Upper lobe of left lung (tissue), 6 donors: ENCODE measurements around the gene ZNF483. TPM values are rescaled to one million over a fixed set of nuclear protein-coding genes. Genes with fewer than 3 reads are reported as not detected.

Experiments
- ATAC-seq, 2 donors: fragments of 200-7000 bp; cut with Tn5 transposase; one replicate each; pipeline ENCODE4 v1.9.1; 2022; ENCODE audit warnings: mild to moderate bottlenecking in 2 of 2, moderate library complexity in 2 of 2; ENCODE audit not compliant: low FRiP score in 2 of 2
- DNase-seq, 2 donors: peaks; one replicate each; pipeline ENCODE4 v3.0.0-alpha.2; 2019 to 2020
- H3K27ac ChIP-seq, 4 donors: fragments of 200-600 bp; sonication (generic); one replicate each; pipeline ENCODE4 v1.5.1; 2016 to 2019
- H3K27me3 ChIP-seq, 4 donors: fragments of 200-600 bp; sonication (generic); one replicate each; pipeline ENCODE4 v1.5.1; 2017 to 2019
- H3K36me3 ChIP-seq, 4 donors: fragments of 200-600 bp; sonication (generic); one replicate each; pipeline ENCODE4 v1.5.1; 2016 to 2019
- H3K4me1 ChIP-seq, 4 donors: fragments of 200-600 bp; sonication (generic); one replicate each; pipeline ENCODE4 v1.5.1; 2018 to 2019
- H3K4me3 ChIP-seq, 4 donors: fragments of 200-600 bp; sonication (generic); one replicate each; pipeline ENCODE4 v1.5.1; 2017 to 2019; ENCODE audit warnings: mild to moderate bottlenecking in 2 of 4, moderate library complexity in 1 of 4
- H3K9me3 ChIP-seq, 4 donors: fragments of 200-600 bp; sonication (generic); one replicate each; pipeline ENCODE4 v1.5.1; 2018 to 2019
- EP300 ChIP-seq, 4 donors: sonication (generic); formaldehyde crosslinking; IDR thresholded peaks; one replicate each; pipeline ENCODE4 v1.5.1; 2017; ENCODE audit warnings: antibody characterized with exemption in 4 of 4, control low read depth in 2 of 4
- POLR2A ChIP-seq, 4 donors: fragments of 450-650 bp; IDR thresholded peaks; one replicate each; pipeline ENCODE4 v1.5.1; 2016 to 2017; ENCODE audit warnings: antibody characterized with exemption in 4 of 4, mild to moderate bottlenecking in 2 of 4
- POLR2AphosphoS5 ChIP-seq, 2 donors: sonication (generic); formaldehyde crosslinking; IDR thresholded peaks; one replicate each; pipeline ENCODE4 v1.5.1; 2017; ENCODE audit warnings: antibody characterized with exemption in 2 of 2
- whole genome bisulfite sequencing, 2 donors: methylation state at CpG; one replicate each; pipeline ENCODE4 v1.1.5; 2017 to 2018; 5-methylcytosine and 5-hydroxymethylcytosine counted together
- total RNA-seq, 6 donors: library from RNA; depleted of rRNA in 4 of 6; stranded (reverse); fragments of >200 nt in 4 of 6; gene quantifications; one replicate each; pipeline versions ENCODE4 v1.1.0 to v1.2.1, GENCODE V29; 2016 to 2021
- TF ChIP-seq, protein P1 (sequence below), 6 experiments: fragments of 450-650 bp in 4 of 6; fragments of 200-600 bp in 2 of 6; sonication (generic) in 2 of 6; IDR thresholded peaks; one replicate each; pipeline ENCODE4 v1.5.1; 2016 to 2019; ENCODE audit warnings: antibody characterized with exemption in 6 of 6
- donor health status: DM: no; HTN: no; CAD: no; lungs with moderate emphysema.
- donor health status: DM: no; HTN: yes; CAD: no; lungs with severe emphysema.

Gene ZNF483
- 10 to 100 TPM in 1 of 6 donors, 1 to 10 TPM in 5; 4.0 to 22.0 (median 7.4) TPM for total RNA-seq

DNA sequence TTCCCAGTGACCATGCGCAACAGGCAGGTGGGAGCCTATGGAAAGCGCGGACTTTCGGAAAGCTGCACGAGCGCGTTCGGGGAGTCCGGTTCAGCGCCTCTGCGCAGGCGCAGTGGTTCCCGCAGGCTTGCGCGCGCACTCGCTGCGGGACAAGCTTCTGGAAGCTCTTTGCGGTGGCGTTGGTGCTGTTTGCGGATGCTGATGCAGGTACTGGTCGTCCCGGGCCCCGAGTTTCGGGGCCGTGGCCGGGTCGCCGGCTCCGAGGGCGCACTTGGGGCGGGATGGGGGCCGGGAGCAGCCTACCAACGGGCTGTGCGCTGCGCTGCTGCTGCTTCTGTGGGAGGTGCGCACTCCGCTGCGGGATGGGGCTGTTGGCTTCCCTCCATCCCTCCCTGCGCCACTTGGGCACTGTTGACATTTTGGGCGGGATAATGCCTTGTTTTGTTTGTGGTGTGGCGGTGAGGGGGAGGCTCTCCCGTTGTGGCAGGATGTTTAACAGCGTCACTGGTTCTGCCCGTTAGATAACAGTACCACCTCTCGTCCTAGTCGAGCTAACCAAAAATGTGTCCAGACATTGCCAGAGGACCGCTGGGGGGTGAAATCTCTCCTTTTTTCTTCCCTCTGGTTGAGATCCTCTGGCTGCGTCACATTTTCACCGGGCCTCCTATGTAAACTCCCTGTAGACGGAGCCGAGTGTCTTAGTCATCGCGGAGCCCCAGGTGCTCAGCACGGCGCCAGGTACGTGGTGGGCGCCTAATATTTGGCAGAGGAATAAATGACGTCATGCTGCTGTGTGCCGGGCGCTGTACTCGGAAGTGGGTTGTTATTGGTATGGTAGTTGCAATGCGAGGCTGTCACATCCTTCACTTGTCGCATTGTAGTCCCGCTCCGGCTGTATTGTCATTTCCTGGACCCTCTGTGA lies at the start of gene ZNF483:
TSS of gene ZNF483 (plus strand) at position 124 of the 922 bp plus-strand sequence. CDS start 2,217 bp downstream, outside the sequence.
- H3K4me3 ChIP-seq = peak within 1 kb of the TSS; percentile 61 to 81 (median 68)
- ATAC-seq (peak; percentile 74 to 93), DNase-seq (peak; percentile 79 to 96)
- no peaks in the 10 kb centered on the region for H3K36me3 ChIP-seq
- no peaks in the 10 kb centered on the region for H3K9me3 ChIP-seq
- peak within 1 kb of the TSS in 3 of 4 donors; percentile 4 to 63 (median 62) for H3K27ac ChIP-seq
- WGBS, 2 donors = 1% methylated on average over 16 to 60 of the region's 66 CpGs
- TF ChIP-seq POLR2A (IDR thresholded peaks at IDR 0.05) = peak in 2 of 4 donors; percentile 27 to 35
- TF ChIP-seq, protein P1, sequence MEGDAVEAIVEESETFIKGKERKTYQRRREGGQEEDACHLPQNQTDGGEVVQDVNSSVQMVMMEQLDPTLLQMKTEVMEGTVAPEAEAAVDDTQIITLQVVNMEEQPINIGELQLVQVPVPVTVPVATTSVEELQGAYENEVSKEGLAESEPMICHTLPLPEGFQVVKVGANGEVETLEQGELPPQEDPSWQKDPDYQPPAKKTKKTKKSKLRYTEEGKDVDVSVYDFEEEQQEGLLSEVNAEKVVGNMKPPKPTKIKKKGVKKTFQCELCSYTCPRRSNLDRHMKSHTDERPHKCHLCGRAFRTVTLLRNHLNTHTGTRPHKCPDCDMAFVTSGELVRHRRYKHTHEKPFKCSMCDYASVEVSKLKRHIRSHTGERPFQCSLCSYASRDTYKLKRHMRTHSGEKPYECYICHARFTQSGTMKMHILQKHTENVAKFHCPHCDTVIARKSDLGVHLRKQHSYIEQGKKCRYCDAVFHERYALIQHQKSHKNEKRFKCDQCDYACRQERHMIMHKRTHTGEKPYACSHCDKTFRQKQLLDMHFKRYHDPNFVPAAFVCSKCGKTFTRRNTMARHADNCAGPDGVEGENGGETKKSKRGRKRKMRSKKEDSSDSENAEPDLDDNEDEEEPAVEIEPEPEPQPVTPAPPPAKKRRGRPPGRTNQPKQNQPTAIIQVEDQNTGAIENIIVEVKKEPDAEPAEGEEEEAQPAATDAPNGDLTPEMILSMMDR (IDR thresholded peaks at IDR 0.05) = peak in 1 of 6 experiments; percentile 8
- no peak for TF ChIP-seq POLR2AphosphoS5 (IDR thresholded peaks at IDR 0.05)
- H3K4me1 ChIP-seq = peaks cover 5 to 16% (median 7%) of the 10 kb centered on the region in 4 donors
- H3K27me3 ChIP-seq = no peaks in the 10 kb centered on the region

DNA sequence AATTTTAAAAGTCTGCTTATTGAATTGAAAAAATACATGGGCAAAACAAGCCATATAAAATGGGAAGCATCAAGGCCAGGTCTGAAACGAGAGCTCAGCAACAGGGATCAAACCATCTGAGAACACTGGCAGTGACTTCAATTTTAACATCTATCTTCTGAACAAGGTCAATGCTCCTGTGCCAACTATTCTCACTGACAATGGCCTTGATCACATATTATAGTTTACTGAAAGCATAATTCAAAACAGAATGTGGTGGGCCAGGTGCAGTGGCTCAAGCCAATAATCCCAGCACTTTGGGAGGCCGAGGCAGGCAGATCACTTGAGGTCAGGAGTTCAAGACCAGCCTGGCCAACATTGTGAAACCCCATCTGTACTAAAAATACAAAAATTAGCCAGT lies 49.8 kb upstream of the ZNF483 start:
- Histone ChIP-seq H3K27me3 (no peaks in the 10 kb centered on the region), H3K9me3 (no peaks in the 10 kb centered on the region), H3K27ac (no peak overlapping the region), H3K4me3 (no peak overlapping the region), H3K36me3 (no peaks in the 10 kb centered on the region), H3K4me1 (peaks cover 15 to 56% (median 24%) of the 10 kb centered on the region in 4 donors)
- no peak for ATAC-seq
- TF ChIP-seq POLR2AphosphoS5 (IDR thresholded peaks at IDR 0.05) (no peak), EP300 (IDR thresholded peaks at IDR 0.05) (no peak), POLR2A (IDR thresholded peaks at IDR 0.05) (no peak)
- TF ChIP-seq, protein P1 (IDR thresholded peaks at IDR 0.05) = no peak
- no peak for DNase-seq
- 90 to 94% methylated on average over 2 of the region's 2 CpGs for WGBS, 2 donors

DNA sequence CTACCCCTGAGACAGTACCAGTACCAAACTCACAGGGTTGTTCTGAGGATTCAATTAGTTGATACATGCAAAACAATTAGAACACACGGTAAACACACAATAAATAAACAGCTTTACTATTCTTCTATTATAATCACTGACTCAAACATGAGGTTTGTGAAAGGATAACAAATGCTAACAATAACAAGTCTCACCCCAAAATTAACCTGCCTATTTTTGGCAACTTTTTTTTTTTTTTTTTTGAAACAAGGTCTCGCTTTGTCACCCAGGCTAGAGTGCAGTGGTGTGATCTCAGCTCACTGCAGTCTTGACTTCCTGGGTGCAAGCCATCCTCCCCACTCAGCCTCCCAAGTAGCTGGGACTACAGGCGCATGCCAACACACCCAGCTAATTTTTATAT lies 47.3 kb upstream of the ZNF483 start:
- Histone ChIP-seq H3K36me3 (no peaks in the 10 kb centered on the region), H3K4me3 (no peak overlapping the region), H3K9me3 (no peaks in the 10 kb centered on the region), H3K27ac (no peak overlapping the region), H3K4me1 (peaks cover 26 to 57% (median 29%) of the 10 kb centered on the region in 4 donors), H3K27me3 (no peaks in the 10 kb centered on the region)
- DNase-seq = no peak
- ATAC-seq = no peak
- 82 to 92% methylated on average over 3 of the region's 3 CpGs for WGBS, 2 donors
- TF ChIP-seq EP300 (IDR thresholded peaks at IDR 0.05) (no peak), POLR2A (IDR thresholded peaks at IDR 0.05) (no peak), POLR2AphosphoS5 (IDR thresholded peaks at IDR 0.05) (no peak)
- TF ChIP-seq, protein P1 (IDR thresholded peaks at IDR 0.05) = no peak

DNA sequence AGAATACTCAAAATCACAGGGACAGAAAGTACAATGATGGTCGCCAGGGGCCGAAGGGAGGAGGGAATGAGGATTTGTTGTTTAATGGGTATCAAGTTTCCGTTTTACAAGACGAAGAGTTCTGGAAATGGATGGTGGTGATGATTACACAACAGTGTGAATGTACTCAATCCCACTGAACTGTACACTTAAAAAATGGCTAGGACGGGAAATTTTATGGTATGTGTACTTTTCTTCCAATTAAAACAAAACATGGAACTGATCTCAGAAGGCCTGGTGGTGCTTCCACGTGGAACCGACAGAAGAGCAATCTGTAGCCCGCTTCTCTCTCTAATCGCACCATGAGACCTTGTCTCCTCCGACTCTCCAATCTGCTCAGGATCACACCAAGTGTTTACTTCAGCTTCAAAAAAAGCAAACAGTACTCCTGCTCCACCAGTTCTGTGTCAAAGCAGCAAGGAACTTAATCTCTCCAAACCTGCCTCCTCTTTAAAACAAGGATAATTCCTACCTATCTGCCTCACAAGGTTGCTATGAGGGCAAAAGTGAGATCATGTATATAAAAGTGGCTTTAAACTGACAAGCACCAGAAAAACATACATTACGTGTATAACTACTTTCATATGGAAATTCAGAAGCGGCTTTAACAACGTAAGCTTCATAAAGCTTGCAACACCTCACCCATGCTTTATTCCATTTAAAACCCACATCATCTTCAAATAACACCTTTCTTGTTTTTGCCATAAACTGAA lies 42.9 kb upstream of the ZNF483 start:
- WGBS, 2 donors = 35 to 53% methylated on average over 13 of the region's 13 CpGs
- no peaks in the 10 kb centered on the region for H3K27me3 ChIP-seq
- H3K27ac ChIP-seq = peak overlapping the region; percentile 95 to 99 (median 98)
- no peak for TF ChIP-seq POLR2A (IDR thresholded peaks at IDR 0.05)
- no peak for TF ChIP-seq POLR2AphosphoS5 (IDR thresholded peaks at IDR 0.05)
- no peak for TF ChIP-seq EP300 (IDR thresholded peaks at IDR 0.05)
- TF ChIP-seq, protein P1 (IDR thresholded peaks at IDR 0.05) = no peak
- ATAC-seq (no peak), DNase-seq (no peak)
- peak overlapping the region in 3 of 4 donors; percentile 87 to 98 (median 91) for H3K4me3 ChIP-seq
- H3K4me1 ChIP-seq = peaks cover 14 to 47% (median 23%) of the 10 kb centered on the region in 4 donors
- no peaks in the 10 kb centered on the region for H3K36me3 ChIP-seq
- H3K9me3 ChIP-seq = no peaks in the 10 kb centered on the region
